Ascending aorta (tissue), 2 donors: ENCODE data around the gene CERT1. TPM values are rescaled to one million over a fixed set of nuclear protein-coding genes. Genes with fewer than 3 reads are reported as not detected.
"Not testable (repeated sequence)": the region's sequence is repeated elsewhere in the genome, so short reads cannot be mapped to it uniquely, and the experiment has no call there.

Source experiments
- DNase-seq, 2 donors: peaks; one replicate each; pipeline ENCODE4 v3.0.0-alpha.2; 2019; ENCODE audit warnings: low spot score in 2 of 2
- H3K27ac ChIP-seq, 2 donors: fragments of 200-600 bp; sonication (generic); one replicate each; pipeline ENCODE4 v1.5.1; 2016 to 2017; ENCODE audit warnings: mild to moderate bottlenecking in 1 of 2
- H3K27me3 ChIP-seq: fragments of 200-600 bp; sonication (generic); one replicate; pipeline ENCODE4 v1.5.1; 2017
- H3K36me3 ChIP-seq, 2 donors: fragments of 200-600 bp; sonication (generic); one replicate each; pipeline ENCODE4 v1.5.1; 2016
- H3K4me1 ChIP-seq, 2 donors: fragments of 200-600 bp; sonication (generic); one replicate each; pipeline ENCODE4 v1.5.1; 2016 to 2017; ENCODE audit warnings: mild to moderate bottlenecking in 1 of 2
- H3K4me3 ChIP-seq, 2 donors: fragments of 200-600 bp; sonication (generic); one replicate each; pipeline ENCODE4 v1.5.1; 2016 to 2017; ENCODE audit warnings: mild to moderate bottlenecking in 1 of 2
- H3K9me3 ChIP-seq, 2 donors: fragments of 200-600 bp; sonication (generic); one replicate each; pipeline ENCODE4 v1.5.1; 2016
- CTCF ChIP-seq, 3 experiments: fragments of 200-600 bp in 2 of 3; fragments of 450-650 bp in 1 of 3; sonication (generic) in 2 of 3; IDR thresholded peaks; one replicate each; pipeline ENCODE4 v1.5.1; 2016 to 2019; ENCODE audit warnings: antibody characterized with exemption in 3 of 3, mild to moderate bottlenecking in 1 of 3, moderate library complexity in 1 of 3
- intact Hi-C: fragments of 100-400 bp; cut with DNase I; formaldehyde crosslinking; loops from one replicate; pipeline ENCODE4 v1.15.1; 2023
- total RNA-seq: library from RNA; depleted of rRNA; stranded (reverse); fragments of >200 nt; gene quantifications from one replicate; pipeline ENCODE4 v1.1.0, GENCODE V29; 2016

CERT1 gene
- total RNA-seq, result 29.8 TPM

DNA sequence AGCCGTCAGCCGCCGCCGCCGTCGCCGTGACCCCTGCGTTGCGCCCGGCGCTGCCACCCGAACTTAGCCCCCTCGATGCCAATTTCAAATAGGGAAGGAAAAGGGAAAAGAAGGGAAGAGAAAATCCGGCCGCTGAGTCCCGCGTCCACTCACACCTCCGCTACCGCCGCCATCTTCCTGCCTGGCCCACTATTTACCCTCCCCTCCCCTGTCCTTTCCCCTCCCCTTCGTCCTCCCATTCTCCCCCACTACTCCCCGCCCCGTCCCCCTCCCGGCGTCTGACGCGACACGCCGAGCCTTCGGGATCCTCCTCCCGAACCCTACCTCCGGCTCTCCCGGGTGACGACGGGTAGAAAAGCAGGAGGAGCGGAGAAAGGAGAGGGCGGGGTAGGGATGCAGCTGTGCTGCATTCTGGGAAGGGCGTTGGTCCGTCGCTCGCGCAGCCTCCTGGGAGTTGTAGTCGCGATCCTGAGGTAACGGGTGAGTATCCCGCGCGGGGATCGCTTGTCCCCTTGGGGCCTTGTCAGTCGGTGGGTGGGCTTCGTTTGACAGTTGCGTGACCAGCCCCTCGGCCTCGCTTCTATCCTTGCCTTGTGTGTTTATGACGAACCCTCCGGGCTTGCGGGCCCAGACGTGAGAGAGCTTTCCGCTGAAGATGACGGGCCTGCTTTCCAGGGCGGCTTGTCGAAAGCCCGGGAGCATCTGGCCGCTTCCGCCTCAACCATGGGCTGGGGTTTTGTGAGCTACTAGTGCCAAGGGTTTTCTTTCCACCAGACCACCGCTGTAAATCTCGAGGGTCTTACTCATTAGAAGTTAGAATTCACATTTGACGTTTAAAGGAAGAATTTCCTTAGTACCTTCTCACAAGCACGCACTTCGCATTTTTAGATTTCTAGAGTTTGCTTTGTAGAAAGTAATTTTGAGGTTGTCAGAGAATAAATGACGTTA lies at the start of gene CERT1, which contains the start of gene POLK:
Gene CERT1 (minus strand): TSS at position 195 of the 948 bp plus-strand sequence. CDS start 422 bp downstream, outside the sequence.
Gene POLK (plus strand): TSS at position 457 of the 948 bp plus-strand sequence.
- peak; percentile 93 to 99 for DNase-seq
- intact Hi-C loops, result loop anchor here (1.0 to 10.0 kb wide), 6 partner anchors 63 to 457 kb away; partner anchors contain the start of genes ANKRD31, GCNT4, HMGCR and POC5
- H3K27ac ChIP-seq, result peak within 1 kb of the TSS; percentile 93 to 95
- no peak for TF ChIP-seq CTCF (IDR thresholded peaks at IDR 0.05)
- H3K9me3 ChIP-seq, result no peaks in the 10 kb centered on the region
- peaks cover 6 to 24% of the 10 kb centered on the region in 2 donors for H3K4me1 ChIP-seq
- H3K4me3 ChIP-seq, result peak within 1 kb of the TSS; percentile 86 to 95
- H3K27me3 ChIP-seq, result no peaks in the 10 kb centered on the region
- no peaks in the 10 kb centered on the region for H3K36me3 ChIP-seq

- H3K4me3 ChIP-seq, intact Hi-C loops, H3K4me1 ChIP-seq, H3K27ac ChIP-seq, H3K27me3 ChIP-seq, DNase-seq: not testable (repeated sequence)
- Histone ChIP-seq H3K36me3 (peaks cover 0 to 14% of the 10 kb centered on the region in 2 donors), H3K9me3 (peaks cover 2 to 20% of the 10 kb centered on the region in 2 donors)
These were observed 49.2 kb upstream of the CERT1 start for GRCh38 chr5:75560655-75561054.

GRCh38 chr5:75558981-75559632 lies 47.7 kb upstream of the CERT1 start:
- peaks cover 2 to 14% of the 10 kb centered on the region in 2 donors for H3K9me3 ChIP-seq
- peak overlapping the region; percentile 4 to 47 for H3K27ac ChIP-seq
- no peak for DNase-seq
- intact Hi-C loops, result no loop called here
- no peaks in the 10 kb centered on the region for H3K27me3 ChIP-seq
- H3K4me1 ChIP-seq, result peaks cover 0 to 6% of the 10 kb centered on the region in 2 donors
- H3K4me3 ChIP-seq, result no peak overlapping the region
- TF ChIP-seq CTCF (IDR thresholded peaks at IDR 0.05), result no peak
- peaks cover 0 to 27% of the 10 kb centered on the region in 2 donors for H3K36me3 ChIP-seq

DNA sequence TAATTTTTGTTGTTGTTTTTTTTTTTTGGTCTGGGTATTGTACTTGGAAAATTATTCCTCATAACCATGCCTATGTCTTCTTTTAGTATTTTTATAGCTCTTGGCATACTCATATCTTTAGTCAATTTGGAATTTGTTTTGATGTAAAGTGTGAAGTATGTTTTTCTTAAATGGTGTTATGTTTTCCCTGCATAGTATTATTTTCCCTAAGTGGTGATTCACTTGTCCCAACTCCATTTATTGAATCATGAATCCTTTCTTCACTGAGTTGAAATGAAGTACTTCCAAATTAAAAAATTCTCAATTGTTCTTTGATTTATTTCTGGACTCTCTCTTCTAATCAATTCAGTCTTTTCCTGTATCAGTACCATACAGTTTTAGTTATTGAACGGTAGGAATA lies 46.8 kb upstream of the CERT1 start:
- intact Hi-C loops, result no loop called here
- TF ChIP-seq CTCF (IDR thresholded peaks at IDR 0.05), result no peak

GRCh38 chr5:75553358-75553757 lies 41.9 kb upstream of the CERT1 start:
- H3K4me1 ChIP-seq, result peaks cover 0 to under 1% of the 10 kb centered on the region in 2 donors
- no peaks in the 10 kb centered on the region for H3K9me3 ChIP-seq
- no peak overlapping the region for H3K4me3 ChIP-seq
- no peak for DNase-seq
- no peak for TF ChIP-seq CTCF (IDR thresholded peaks at IDR 0.05)
- no peak overlapping the region for H3K27ac ChIP-seq
- intact Hi-C loops, result no loop called here
- peaks cover 3 to 44% of the 10 kb centered on the region in 2 donors for H3K36me3 ChIP-seq
- no peaks in the 10 kb centered on the region for H3K27me3 ChIP-seq

More for the DNA sequence above, 46.8 kb upstream of the CERT1 start:
- Histone ChIP-seq H3K9me3 (peaks cover 2 to 6% of the 10 kb centered on the region in 2 donors), H3K27me3 (no peaks in the 10 kb centered on the region), H3K36me3 (peaks cover 0 to 31% of the 10 kb centered on the region in 2 donors), H3K4me3 (no peak overlapping the region), H3K4me1 (peaks cover 0 to 6% of the 10 kb centered on the region in 2 donors), H3K27ac (peak overlapping the region; percentile 2 to 47)
- DNase-seq, result no peak
